D341Med (cell line): ENCODE measurements around the gene KLHL11.
"Not testable (repeated sequence)": the region's sequence is repeated elsewhere in the genome, so short reads cannot be mapped to it uniquely, and the experiment has no call there.

Source experiments
- DNase-seq: peaks from one replicate; pipeline ENCODE4 v3.0.0; 2012; ENCODE audit warnings: low spot score

Gene KLHL11

GRCh38 chr17:41885733-41886132, 20.5 kb upstream of the KLHL11 start:
- peak; percentile 70 for DNase-seq

DNA sequence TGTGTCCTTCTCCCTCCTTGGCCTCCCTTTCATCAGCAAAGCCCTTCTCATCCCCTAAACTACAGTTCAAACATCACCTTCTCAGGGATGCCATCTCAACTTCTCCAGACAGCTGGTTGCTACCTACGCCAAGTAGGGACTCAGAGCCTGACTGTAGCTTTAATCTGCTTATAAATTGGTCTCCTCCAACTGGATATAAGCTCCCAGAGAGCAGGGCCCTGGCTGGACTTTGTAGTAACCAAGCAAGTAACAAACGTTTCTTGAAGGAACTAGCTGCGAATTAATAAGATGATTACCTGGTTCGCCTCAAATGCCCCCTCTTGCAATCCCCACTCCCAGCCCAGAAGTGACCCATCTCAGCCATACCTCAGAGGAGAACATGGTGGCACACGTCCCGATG, 17.5 kb upstream of the KLHL11 start:
- peak; percentile 80 for DNase-seq

GRCh38 chr17:41880130-41880529, 14.9 kb upstream of the KLHL11 start:
- no peak for DNase-seq

- DNase-seq, result not testable (repeated sequence)
These were observed 9.1 kb upstream of the KLHL11 start for GRCh38 chr17:41874293-41874670.

DNA sequence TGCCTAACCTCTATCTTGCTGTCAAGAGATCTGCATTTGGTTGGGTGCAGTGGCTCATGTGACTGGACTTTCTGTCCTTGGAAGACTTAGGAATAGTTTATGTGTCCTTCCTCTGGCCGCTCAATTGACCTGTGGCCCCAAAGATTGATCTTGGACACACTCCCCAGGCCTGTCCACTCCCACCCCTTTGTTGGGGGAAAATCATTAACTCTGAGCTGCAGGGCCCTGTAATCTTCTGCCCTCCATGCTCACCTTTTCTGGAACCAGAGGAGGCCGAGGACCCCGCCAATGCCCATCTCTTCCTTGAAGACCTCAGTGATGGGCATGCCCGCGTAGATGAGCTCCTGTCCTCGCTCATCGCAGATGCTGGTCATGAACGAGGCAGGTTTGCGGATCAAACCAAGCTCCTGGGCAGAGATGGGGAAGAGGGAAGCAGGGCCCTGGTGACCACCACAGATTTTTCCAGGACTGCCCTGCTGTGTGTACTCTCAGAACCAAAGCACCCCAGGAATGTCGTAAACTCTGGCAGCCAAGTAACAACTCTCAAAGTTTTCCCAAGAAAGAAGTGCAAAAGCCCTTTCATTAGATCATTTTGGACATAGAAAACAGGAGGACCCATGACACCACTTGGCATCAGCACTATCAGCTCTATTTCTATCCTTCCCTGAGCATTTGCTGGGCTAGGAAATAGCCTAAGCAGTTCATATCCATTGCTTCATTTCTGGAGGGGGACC, 8.5 kb upstream of the KLHL11 start:
- DNase-seq, result no peak

DNA sequence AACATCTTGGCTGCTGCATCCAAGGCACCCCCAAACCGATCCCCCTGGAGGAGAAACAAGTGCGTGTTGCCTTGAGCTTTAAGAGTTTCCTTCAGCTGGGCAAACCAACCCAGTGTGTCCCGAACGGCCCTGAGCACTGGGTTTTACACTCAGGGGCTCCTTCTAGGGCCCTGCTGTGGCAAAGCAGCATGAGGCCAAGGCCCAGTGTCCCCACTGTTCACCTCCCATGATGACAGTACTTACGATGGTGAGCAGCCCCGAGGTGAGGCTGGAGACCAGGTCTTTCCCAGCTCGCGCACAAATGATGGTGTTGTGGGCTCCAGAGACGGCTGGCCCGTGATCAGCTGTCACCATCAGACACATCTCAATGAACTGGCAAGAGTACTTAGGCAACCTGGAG, 6.6 kb upstream of the KLHL11 start:
- DNase-seq, result no peak

- DNase-seq, result no peak
These were observed 5.4 kb upstream of the KLHL11 start for GRCh38 chr17:41870627-41871026.

- DNase-seq, result no peak
These were observed 4.9 kb upstream of the KLHL11 start for GRCh38 chr17:41870097-41870496.

DNA sequence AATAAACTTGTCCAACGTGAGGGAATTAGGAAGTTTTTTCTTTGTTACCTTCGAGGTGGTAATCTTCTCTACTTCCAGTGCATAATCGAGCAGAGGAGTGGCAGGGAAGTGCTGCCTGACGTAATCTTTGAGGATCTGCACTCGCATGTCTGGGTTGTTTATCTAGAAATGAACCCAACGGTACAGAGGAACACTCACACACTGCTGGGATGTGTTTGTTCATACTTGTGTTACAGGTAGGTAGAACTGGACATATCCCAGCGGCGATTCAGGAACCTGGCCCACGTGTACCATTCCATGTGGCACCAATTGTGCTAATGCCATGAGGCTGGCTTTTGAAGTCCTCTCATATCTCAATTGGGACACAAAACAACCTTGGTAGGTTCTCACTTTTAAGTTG, 4.2 kb upstream of the KLHL11 start:
- DNase-seq, result no peak

- no peak for DNase-seq
These were observed 3.3 kb upstream of the KLHL11 start for GRCh38 chr17:41868568-41868967.

GRCh38 chr17:41865596-41865893, 322 bp upstream of the KLHL11 start:
- no peak for DNase-seq

- DNase-seq, result no peak
These were observed 756 bp downstream of the KLHL11 start for GRCh38 chr17:41864498-41864835.

GRCh38 chr17:41863074-41863848, 2.0 kb downstream of the KLHL11 start:
- DNase-seq, result no peak

DNA sequence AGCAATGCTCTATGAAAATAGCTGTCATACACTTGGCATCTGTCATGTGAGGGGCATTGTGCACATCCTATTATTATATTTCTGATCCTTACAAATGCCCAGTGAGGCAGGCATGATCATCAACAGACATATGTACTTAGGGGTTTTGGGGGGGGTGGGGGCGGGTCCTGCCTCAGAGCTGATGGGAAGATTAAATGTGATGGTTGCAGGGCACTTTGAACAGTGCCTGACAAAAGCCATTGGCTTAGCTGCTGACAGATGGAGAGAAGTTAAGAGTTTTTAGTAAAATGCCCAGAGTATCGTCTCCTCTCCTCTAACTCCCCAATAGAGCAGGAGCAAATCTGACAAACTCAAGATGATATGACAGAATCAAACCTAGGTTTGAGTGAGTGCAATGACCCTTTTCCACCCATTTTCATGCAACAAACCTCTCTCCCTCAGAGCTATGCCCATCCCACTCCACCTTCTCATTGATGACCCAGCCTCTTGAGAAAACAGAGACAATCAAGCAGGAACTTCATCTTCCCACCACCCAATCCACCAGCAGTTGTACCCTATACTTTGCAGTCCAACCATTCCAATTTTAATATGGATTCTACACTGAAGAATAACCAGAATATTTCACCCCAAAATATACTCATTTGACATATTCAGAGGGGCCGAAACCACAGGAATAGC, 4.8 kb downstream of the KLHL11 start:
- peak; percentile 82 for DNase-seq

- not testable (repeated sequence) for DNase-seq
These were observed 13.8 kb downstream of the KLHL11 start for GRCh38 chr17:41851382-41851781.

DNA sequence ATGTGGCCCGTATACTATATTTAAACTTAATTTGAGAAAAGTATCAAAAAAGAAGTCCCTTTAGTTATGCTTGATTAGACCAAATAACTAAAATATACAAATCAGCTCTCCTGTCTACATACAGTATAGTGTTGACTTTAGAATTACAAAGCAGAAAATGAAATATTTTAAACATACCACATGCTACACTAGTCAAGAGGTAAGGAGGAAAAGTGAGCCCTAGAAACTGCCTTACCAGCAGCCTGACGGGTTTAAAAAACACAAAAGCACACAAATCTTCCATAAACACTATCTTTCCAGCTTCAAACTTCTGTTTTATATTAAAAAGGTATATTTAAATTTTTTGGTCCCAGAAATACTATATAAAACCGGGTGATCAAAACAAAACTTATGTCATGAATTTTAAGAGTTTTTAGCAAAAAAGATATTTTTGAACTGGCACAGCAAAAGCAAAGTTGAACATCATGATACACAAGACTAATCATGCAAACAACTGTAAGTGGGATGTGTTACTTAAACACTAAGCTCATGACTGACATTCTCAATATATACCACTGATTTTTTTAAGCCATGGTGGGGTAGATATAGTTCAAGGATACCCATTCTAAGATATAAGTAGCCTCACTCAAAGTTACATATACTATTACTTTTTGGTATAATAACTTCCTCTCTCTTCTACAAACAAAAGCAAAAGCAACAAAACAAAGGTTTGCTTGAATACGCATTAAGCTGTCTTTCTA, 15.8 kb downstream of the KLHL11 start:
- DNase-seq, result no peak

DNA sequence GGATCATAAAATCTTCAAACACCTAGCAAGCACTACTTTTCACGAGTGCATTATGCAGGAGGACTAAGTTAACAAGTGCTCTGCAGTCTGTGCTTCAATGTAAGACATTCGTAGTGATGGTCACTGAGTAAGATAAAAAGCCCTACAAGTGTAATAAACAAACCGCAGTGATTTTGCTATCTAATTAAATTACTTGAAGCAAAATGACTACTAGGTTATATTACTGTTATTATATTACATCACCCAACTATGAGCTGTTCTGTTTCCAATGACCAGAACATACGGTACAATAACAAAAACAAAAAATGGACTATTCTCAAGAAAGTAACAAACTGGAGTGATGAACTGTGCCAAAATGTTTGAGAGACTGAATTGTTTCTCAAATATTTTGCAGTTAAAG, 16.4 kb downstream of the KLHL11 start:
- no peak for DNase-seq

- DNase-seq, result no peak
These were observed 20.3 kb downstream of the KLHL11 start for GRCh38 chr17:41844971-41845370.

GRCh38 chr17:41840781-41841180, 24.4 kb downstream of the KLHL11 start:
- DNase-seq, result not testable (repeated sequence)

DNA sequence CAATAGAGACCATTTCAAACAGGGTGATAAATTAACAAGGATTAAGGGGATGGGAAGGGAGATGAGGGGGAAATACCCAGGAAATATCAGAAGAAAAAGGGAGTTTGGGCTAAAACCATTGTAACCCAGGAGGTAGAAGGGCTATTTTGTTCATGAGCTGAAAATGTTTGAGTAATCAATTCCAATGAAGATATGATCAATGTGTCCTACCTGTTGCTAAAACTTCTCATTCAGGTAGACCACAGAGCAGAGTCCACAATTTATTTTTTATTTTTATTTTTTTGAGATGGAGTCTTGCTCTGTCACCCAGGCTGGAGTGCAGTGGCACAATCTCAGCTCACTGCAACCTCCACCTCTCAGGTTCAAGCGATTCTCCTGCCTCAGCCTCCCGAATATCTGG, 25.8 kb downstream of the KLHL11 start:
- DNase-seq, result not testable (repeated sequence)

- DNase-seq, result no peak
These were observed 27.3 kb downstream of the KLHL11 start, which contains the start of gene KLHL10 for GRCh38 chr17:41837761-41838538. Gene KLHL10, plus strand, starts transcription at chr17:41837825. Its CDS starts 108 bp downstream, at chr17:41837933.
